Mesothelial cell of epicardium (in vitro differentiated cells): Measurements from ENCODE around the gene ZC3H7A. TPM values are rescaled to one million over a fixed set of nuclear protein-coding genes. Genes with fewer than 3 reads are reported as not detected.
A peak's percentile ranks its signal among the peaks of the same experiment; 100 is the strongest.
"Not testable (repeated sequence)": the region's sequence is repeated elsewhere in the genome, so short reads cannot be mapped to it uniquely, and the experiment has no call there.

Source experiments
- DNase-seq, 2 experiments: peaks; one replicate each; pipeline ENCODE4 v3.0.0; 2021; ENCODE audit warnings: low spot score in 2 of 2; ENCODE audit not compliant: unreplicated experiment in 2 of 2
- H3K27ac Mint-ChIP-seq: 2 replicates; pipeline ENCODE4 v1.8.0; 2021; ENCODE audit warnings: mixed read lengths
- H3K27me3 Mint-ChIP-seq: 2 replicates; pipeline ENCODE4 v1.8.0; 2021; ENCODE audit warnings: low read depth, mixed read lengths
- H3K36me3 Mint-ChIP-seq: 2 replicates; pipeline ENCODE4 v1.8.0; 2021; ENCODE audit warnings: mixed read lengths
- H3K4me1 Mint-ChIP-seq: 2 replicates; pipeline ENCODE4 v1.8.0; 2021; ENCODE audit warnings: mixed read lengths
- H3K4me3 Mint-ChIP-seq: 2 replicates; pipeline ENCODE4 v1.8.0; 2021; ENCODE audit warnings: mild to moderate bottlenecking, moderate library complexity, mixed read lengths
- H3K9me3 Mint-ChIP-seq: 2 replicates; pipeline ENCODE4 v1.8.0; 2021; ENCODE audit warnings: mixed read lengths
- CTCF ChIP-seq: fragments of 200-600 bp; sonication (generic); IDR thresholded peaks from one replicate; pipeline ENCODE4 v1.5.0; 2021; ENCODE audit warnings: antibody characterized with exemption; ENCODE audit not compliant: unreplicated experiment
- total RNA-seq: library from RNA; stranded (reverse); gene quantifications from 3 replicates; pipeline ENCODE4 v1.2.1, GENCODE V29; 2021

ZC3H7A gene
- total RNA-seq, 1 donor from 2014 or later, result 66.7 TPM

GRCh38 chr16:11836650-11837244, 39.7 kb upstream of the ZC3H7A start:
- no peak overlapping the region for H3K4me3 Mint-ChIP-seq

GRCh38 chr16:11835891-11836649, 39.0 kb upstream of the ZC3H7A start:
- H3K4me1 Mint-ChIP-seq, result peaks cover 11% of the 10 kb centered on the region
- DNase-seq, result no peak
- H3K9me3 Mint-ChIP-seq, result no peaks in the 10 kb centered on the region
- H3K4me3 Mint-ChIP-seq, result no peak overlapping the region
- H3K27me3 Mint-ChIP-seq, result no peaks in the 10 kb centered on the region
- TF ChIP-seq CTCF, result no peak
- H3K36me3 Mint-ChIP-seq, result peaks cover 29% of the 10 kb centered on the region
- peak overlapping the region; percentile 80 for H3K27ac Mint-ChIP-seq

More at GRCh38 chr16:11836650-11837244, 39.7 kb upstream of the ZC3H7A start:
- Mint-ChIP-seq H3K27me3 (no peaks in the 10 kb centered on the region), H3K4me1 (peaks cover 11% of the 10 kb centered on the region), H3K27ac (peak overlapping the region; percentile 80), H3K9me3 (no peaks in the 10 kb centered on the region), H3K36me3 (peaks cover 34% of the 10 kb centered on the region)
- DNase-seq, result no peak
- no peak for TF ChIP-seq CTCF

- no peak overlapping the region for H3K4me3 Mint-ChIP-seq
- DNase-seq, result no peak
- H3K27me3 Mint-ChIP-seq, result no peaks in the 10 kb centered on the region
- TF ChIP-seq CTCF, result no peak
- no peak overlapping the region for H3K27ac Mint-ChIP-seq
- no peaks in the 10 kb centered on the region for H3K9me3 Mint-ChIP-seq
- peaks cover 26% of the 10 kb centered on the region for H3K36me3 Mint-ChIP-seq
- H3K4me1 Mint-ChIP-seq, result peaks cover 11% of the 10 kb centered on the region
These were observed 38.3 kb upstream of the ZC3H7A start for GRCh38 chr16:11835309-11835708.

GRCh38 chr16:11833951-11834695, 37.1 kb upstream of the ZC3H7A start:
- TF ChIP-seq CTCF, result no peak
- H3K4me3 Mint-ChIP-seq, result no peak overlapping the region
- H3K4me1 Mint-ChIP-seq, result peaks cover 11% of the 10 kb centered on the region
- H3K27ac Mint-ChIP-seq, result no peak overlapping the region
- H3K27me3 Mint-ChIP-seq, result no peaks in the 10 kb centered on the region
- DNase-seq, result no peak
- H3K9me3 Mint-ChIP-seq, result no peaks in the 10 kb centered on the region
- H3K36me3 Mint-ChIP-seq, result peaks cover 17% of the 10 kb centered on the region

- Mint-ChIP-seq H3K4me1 (peaks cover 7% of the 10 kb centered on the region), H3K27me3 (no peaks in the 10 kb centered on the region), H3K4me3 (no peak overlapping the region), H3K36me3 (no peaks in the 10 kb centered on the region), H3K9me3 (no peaks in the 10 kb centered on the region), H3K27ac (peak overlapping the region; percentile 45)
- no peak for TF ChIP-seq CTCF
- no peak for DNase-seq
These were observed 31.6 kb upstream of the ZC3H7A start for GRCh38 chr16:11828696-11829095.

- not testable (repeated sequence) for H3K27ac Mint-ChIP-seq, DNase-seq, H3K4me1 Mint-ChIP-seq, H3K9me3 Mint-ChIP-seq, H3K27me3 Mint-ChIP-seq, H3K36me3 Mint-ChIP-seq, H3K4me3 Mint-ChIP-seq
These were observed 28.6 kb upstream of the ZC3H7A start for GRCh38 chr16:11825520-11826165.
